ENCODE data around the gene PHKB. TPM values are rescaled to one million over a fixed set of nuclear protein-coding genes. Genes with fewer than 3 reads are reported as not detected.

PHKB gene
- total RNA-seq, 1 experiment from 2014 or later, result 35.6 TPM

DNA sequence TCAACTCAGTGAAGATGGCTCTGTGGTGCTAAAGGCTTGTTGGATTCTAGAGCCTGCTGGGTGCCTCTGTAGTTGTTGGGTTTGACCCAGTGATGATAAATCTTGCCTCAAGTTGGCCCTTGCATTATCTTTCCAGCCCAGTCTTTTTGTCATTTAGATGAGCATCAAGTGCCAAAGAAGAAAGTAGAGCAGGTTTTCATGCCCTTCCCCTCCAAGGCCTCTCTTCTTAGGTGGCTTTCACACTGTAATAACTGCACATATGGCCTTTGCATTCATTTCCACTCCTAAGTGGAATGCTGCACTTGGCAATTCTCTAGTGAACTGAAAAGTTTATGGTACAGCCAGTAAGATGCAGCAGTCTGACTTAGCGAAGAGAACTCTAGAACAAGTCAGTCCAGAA lies 165.1 kb downstream of the PHKB start:
- H3K27ac ChIP-seq, result no peak overlapping the region
- DNase-seq, result no peak

GRCh38 chr16:47627085-47627639 lies 166.0 kb downstream of the PHKB start:
- H3K4me1 ChIP-seq, result no peaks in the 10 kb centered on the region
- H3K27ac ChIP-seq, result no peak overlapping the region
- H3K27me3 ChIP-seq, result no peaks in the 10 kb centered on the region
- H3K36me3 ChIP-seq, result no peaks in the 10 kb centered on the region
- DNase-seq, result no peak
- no peak overlapping the region for H3K4me3 ChIP-seq
- no peaks in the 10 kb centered on the region for H3K9me3 ChIP-seq (replicated peaks)

More for the DNA sequence above, 165.1 kb downstream of the PHKB start:
- Histone ChIP-seq H3K9me3 (replicated peaks) (no peaks in the 10 kb centered on the region), H3K27me3 (no peaks in the 10 kb centered on the region), H3K4me3 (no peak overlapping the region), H3K4me1 (no peaks in the 10 kb centered on the region), H3K36me3 (no peaks in the 10 kb centered on the region)

- no peaks in the 10 kb centered on the region for H3K9me3 ChIP-seq (replicated peaks)
- H3K4me1 ChIP-seq, result no peaks in the 10 kb centered on the region
- H3K36me3 ChIP-seq, result no peaks in the 10 kb centered on the region
- no peak overlapping the region for H3K4me3 ChIP-seq
- DNase-seq, result no peak
- H3K27me3 ChIP-seq, result no peaks in the 10 kb centered on the region
- H3K27ac ChIP-seq, result no peak overlapping the region
These were observed 166.6 kb downstream of the PHKB start for GRCh38 chr16:47627721-47628120.

- H3K27me3 ChIP-seq, result no peaks in the 10 kb centered on the region
- H3K9me3 ChIP-seq (replicated peaks), result no peaks in the 10 kb centered on the region
- H3K27ac ChIP-seq, result no peak overlapping the region
- no peak overlapping the region for H3K4me3 ChIP-seq
- DNase-seq, result no peak
- no peaks in the 10 kb centered on the region for H3K4me1 ChIP-seq
- H3K36me3 ChIP-seq, result no peaks in the 10 kb centered on the region
These were observed 170.0 kb downstream of the PHKB start for GRCh38 chr16:47631131-47631530.

DNA sequence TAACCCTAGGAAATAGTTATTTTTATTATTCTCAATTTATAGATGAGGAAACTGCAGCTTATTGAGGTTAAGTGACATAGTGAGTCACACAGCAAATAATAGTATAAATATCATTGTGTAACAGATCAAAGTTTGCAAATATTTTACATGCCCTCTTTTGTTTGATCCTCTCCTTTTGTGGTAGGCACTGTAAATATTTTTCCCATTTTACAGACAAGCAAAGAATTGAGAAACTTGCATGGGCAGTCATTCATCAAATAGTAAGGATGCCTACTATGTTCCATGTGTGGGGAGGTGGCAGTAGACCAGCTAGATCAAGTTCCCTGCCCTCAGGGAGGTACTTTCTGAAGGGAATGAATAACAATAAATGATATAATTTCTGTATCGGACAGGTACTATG lies 173.0 kb downstream of the PHKB start:
- DNase-seq, result no peak
- Histone ChIP-seq H3K9me3 (replicated peaks) (no peaks in the 10 kb centered on the region), H3K27me3 (no peaks in the 10 kb centered on the region), H3K36me3 (no peaks in the 10 kb centered on the region), H3K27ac (no peak overlapping the region), H3K4me1 (no peaks in the 10 kb centered on the region), H3K4me3 (no peak overlapping the region)

DNA sequence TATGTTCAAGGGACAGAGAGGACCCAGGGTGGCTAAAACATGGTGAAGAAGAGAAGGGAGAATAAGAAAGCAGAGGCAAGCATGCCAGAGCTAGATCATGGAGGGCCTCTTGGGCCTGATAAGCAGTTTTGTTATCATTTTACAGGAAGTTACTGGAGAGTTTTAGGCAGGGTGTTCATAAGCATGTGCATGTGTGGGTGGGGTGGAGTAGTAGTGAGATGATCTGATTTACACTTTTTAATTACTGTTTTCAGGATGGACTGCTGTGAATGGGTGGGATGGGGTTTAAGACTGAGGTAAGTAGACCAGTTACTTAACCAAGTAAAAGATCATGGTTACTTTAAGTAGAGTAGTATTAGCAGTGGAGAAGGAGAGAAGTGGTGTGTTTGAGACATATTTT lies 173.6 kb downstream of the PHKB start:
- no peaks in the 10 kb centered on the region for H3K4me1 ChIP-seq
- H3K27me3 ChIP-seq, result no peaks in the 10 kb centered on the region
- H3K27ac ChIP-seq, result no peak overlapping the region
- H3K4me3 ChIP-seq, result no peak overlapping the region
- DNase-seq, result no peak
- H3K36me3 ChIP-seq, result no peaks in the 10 kb centered on the region
- H3K9me3 ChIP-seq (replicated peaks), result no peaks in the 10 kb centered on the region

GRCh38 chr16:47636501-47637099 lies 175.5 kb downstream of the PHKB start:
- no peak overlapping the region for H3K4me3 ChIP-seq
- H3K4me1 ChIP-seq, result no peaks in the 10 kb centered on the region
- DNase-seq, result no peak
- no peak overlapping the region for H3K27ac ChIP-seq
- no peaks in the 10 kb centered on the region for H3K9me3 ChIP-seq (replicated peaks)
- H3K27me3 ChIP-seq, result no peaks in the 10 kb centered on the region
- H3K36me3 ChIP-seq, result no peaks in the 10 kb centered on the region

DNA sequence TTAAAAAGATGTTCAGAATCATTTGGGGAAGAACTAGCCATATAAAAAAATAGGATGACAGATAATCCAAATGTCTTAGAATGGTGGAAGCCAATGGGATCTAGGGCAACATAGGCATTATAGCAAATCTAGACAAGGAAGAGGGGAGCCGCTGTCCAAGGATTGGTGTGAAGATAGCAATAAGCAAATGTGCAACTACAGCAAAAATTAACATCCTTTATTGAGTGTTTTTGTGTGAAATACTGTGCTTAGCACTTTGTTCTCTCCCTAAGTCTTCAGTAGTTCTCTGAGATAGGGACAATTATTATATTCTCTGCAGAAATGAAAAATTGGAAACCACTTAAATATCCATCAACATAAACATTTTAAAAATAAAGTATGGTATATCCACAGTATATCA lies 177.0 kb downstream of the PHKB start:
- H3K27me3 ChIP-seq, result no peaks in the 10 kb centered on the region
- H3K36me3 ChIP-seq, result no peaks in the 10 kb centered on the region
- no peak overlapping the region for H3K4me3 ChIP-seq
- H3K27ac ChIP-seq, result no peak overlapping the region
- no peaks in the 10 kb centered on the region for H3K9me3 ChIP-seq (replicated peaks)
- DNase-seq, result no peak
- no peaks in the 10 kb centered on the region for H3K4me1 ChIP-seq

DNA sequence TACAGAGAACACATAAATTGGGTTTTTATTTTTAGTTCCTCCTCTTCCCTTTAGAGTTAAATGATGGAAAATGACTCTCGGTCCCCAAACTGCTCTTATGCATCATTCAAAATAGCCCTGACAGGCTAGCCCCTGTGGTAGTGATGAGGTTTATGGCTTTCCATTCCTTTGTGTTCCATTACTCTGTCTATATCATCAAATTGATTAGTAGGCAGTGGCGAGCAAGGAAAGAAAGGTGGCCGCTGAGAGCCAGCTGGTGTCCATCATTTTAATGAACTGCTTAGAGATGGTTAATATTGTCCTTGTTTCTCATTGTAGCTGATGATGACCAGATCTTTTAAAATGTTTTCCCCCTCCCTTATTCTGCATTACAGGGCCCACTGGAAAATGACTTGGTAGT lies 179.5 kb downstream of the PHKB start:
- Histone ChIP-seq H3K27me3 (no peaks in the 10 kb centered on the region), H3K4me3 (no peak overlapping the region), H3K9me3 (replicated peaks) (no peaks in the 10 kb centered on the region), H3K4me1 (no peaks in the 10 kb centered on the region), H3K27ac (no peak overlapping the region), H3K36me3 (no peaks in the 10 kb centered on the region)
- no peak for DNase-seq

DNA sequence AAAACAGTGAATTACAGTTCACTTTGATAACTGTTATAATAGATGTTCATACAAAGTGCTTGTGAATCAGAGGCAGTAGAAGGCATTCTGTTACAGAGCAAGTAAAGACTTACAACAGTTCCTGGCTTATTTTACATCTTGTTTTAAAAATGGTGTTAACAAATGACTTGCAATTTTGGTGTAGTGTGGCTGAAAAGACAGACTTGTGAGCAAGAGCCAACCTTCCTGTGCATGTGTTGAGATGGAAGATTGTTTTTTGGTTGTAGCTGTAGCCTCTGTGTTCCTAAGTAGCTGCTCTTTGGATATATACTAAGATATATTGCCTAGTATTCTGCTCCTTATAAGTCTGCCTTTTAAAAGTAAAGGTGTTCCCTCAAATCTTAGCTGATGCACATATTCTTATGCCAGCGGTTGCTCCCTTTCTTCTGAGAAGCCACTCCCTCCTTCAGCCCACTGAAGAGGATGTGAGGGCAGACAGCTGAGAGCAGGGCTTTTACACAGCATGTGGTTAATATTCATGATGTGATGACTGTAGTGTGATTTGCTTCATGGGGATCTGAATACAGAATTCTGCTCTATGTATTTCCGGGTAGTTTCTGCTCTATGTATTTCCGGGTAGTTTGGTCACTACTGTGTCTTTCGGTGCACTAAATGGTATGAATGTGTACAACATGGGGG lies 182.3 kb downstream of the PHKB start:
- H3K4me1 ChIP-seq, result no peaks in the 10 kb centered on the region
- no peak overlapping the region for H3K27ac ChIP-seq
- H3K4me3 ChIP-seq, result no peak overlapping the region
- DNase-seq, result no peak
- H3K27me3 ChIP-seq, result no peaks in the 10 kb centered on the region
- H3K36me3 ChIP-seq, result no peaks in the 10 kb centered on the region
- H3K9me3 ChIP-seq (replicated peaks), result no peaks in the 10 kb centered on the region

DNA sequence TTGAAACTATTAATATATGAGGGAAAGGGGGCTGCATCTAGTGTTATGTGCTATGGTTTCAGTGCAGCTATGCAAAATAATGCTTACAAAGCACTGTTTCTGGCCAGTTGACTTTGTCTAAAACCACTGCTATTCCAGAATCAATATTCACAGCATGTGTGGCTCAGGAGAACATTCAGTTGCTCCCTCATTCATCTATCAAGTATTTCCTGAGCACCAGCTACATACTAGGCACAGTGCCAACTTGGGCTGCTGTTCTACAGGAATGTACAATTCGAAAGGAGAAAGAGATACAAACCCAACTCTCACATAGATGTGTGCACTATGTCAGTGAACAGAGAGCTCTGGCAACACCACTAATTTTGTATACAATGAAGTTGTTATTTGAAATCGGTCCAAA lies 183.0 kb downstream of the PHKB start:
- no peaks in the 10 kb centered on the region; the same call in 1 of the 2 replicates for H3K36me3 ChIP-seq
- no peaks in the 10 kb centered on the region for H3K27me3 ChIP-seq
- DNase-seq, result peak in 1 of 2 experiments; percentile 11
- no peak overlapping the region for H3K4me3 ChIP-seq
- no peaks in the 10 kb centered on the region for H3K9me3 ChIP-seq (replicated peaks)
- H3K27ac ChIP-seq, result no peak overlapping the region
- H3K4me1 ChIP-seq, result no peaks in the 10 kb centered on the region

DNA sequence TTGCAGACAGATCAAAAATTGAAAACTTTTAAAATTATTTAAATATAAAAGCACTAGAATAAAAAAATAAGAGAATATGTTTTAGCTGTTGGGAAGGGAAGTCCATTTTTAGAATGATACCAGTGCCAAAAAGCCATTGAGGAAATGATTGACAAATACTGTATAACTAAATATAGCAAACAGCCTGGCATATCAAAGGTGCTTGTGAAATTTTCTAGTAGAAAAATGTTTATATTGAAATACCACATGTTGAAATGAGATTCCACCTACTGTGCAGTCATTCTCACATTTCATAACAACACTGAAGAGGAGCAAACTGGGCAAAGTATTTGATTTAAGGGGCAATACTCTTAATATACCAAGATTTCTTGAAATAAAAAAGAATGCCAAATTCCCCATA lies 183.5 kb downstream of the PHKB start:
- no peak overlapping the region for H3K4me3 ChIP-seq
- H3K4me1 ChIP-seq, result no peaks in the 10 kb centered on the region
- DNase-seq, result no peak
- no peaks in the 10 kb centered on the region for H3K27me3 ChIP-seq
- H3K27ac ChIP-seq, result no peak overlapping the region
- H3K36me3 ChIP-seq, result no peaks in the 10 kb centered on the region; the same call in 1 of the 2 replicates
- H3K9me3 ChIP-seq (replicated peaks), result no peaks in the 10 kb centered on the region

DNA sequence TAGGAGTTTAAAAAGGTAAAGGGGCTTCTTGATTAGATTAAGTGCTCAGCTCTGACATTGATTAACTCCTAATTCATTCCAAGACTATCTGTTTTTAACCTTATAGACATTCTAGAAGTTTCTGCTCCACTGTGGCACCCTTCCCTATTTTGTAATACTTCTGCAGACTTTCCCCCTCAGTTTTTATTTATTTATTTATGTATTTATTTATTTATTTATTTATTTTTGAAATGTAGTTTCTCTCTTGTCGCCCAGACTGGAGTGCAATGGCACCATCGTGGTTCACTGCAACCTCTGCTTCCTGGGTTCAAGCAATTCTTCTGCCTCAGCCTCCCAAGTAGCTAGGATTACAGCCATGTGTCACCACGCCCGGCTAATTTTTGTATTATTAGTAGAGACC lies 185.8 kb downstream of the PHKB start:
- H3K9me3 ChIP-seq (replicated peaks), result no peaks in the 10 kb centered on the region
- no peaks in the 10 kb centered on the region; the same call in 1 of the 2 replicates for H3K36me3 ChIP-seq
- no peaks in the 10 kb centered on the region for H3K4me1 ChIP-seq
- H3K27ac ChIP-seq, result no peak overlapping the region
- no peak overlapping the region for H3K4me3 ChIP-seq
- no peak for DNase-seq
- no peaks in the 10 kb centered on the region for H3K27me3 ChIP-seq

DNA sequence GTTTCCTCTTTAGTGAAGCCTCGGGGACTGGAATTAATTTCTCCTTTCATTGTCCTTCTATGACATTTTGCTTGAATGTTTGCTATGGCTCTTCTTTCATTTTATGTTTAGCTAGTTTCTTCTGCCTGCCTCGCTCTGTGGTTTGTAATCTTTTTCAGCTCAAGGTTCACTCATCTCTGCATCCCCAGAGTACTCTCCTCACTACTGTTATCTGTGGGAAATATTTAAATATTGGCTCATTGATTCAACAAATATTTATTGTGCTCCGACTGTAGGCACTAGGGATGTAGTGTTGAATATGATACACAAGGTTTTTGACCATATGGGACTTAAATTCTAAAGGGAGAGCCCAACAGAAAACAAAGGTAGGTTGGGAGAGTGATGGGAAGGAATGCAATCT lies 195.9 kb downstream of the PHKB start:
- H3K4me1 ChIP-seq, result no peaks in the 10 kb centered on the region
- no peaks in the 10 kb centered on the region for H3K27me3 ChIP-seq
- H3K36me3 ChIP-seq, result no peaks in the 10 kb centered on the region
- DNase-seq, result no peak
- H3K9me3 ChIP-seq (replicated peaks), result no peaks in the 10 kb centered on the region
- no peak overlapping the region for H3K27ac ChIP-seq
- no peak overlapping the region for H3K4me3 ChIP-seq

DNA sequence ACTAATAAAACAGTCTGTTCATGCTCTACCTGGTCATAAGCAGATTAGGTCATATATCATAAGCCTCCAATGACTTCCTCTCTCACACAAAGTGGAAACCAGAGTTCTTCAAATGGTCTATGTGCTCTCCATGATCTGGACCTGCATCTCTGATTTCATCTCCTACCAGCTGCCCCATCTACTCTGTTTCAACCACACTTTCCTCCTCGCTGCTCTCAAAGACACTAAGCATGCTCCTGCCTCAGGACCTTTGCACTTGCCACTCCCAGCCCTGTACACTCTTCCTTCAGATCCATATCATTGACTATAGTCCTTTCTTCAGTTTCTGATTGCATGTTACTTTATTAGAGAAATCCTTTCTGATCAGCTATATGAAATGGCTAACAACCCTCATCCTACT lies 196.8 kb downstream of the PHKB start:
- Histone ChIP-seq H3K36me3 (no peaks in the 10 kb centered on the region), H3K27ac (no peak overlapping the region), H3K27me3 (no peaks in the 10 kb centered on the region), H3K4me3 (no peak overlapping the region), H3K4me1 (no peaks in the 10 kb centered on the region), H3K9me3 (replicated peaks) (no peaks in the 10 kb centered on the region)
- no peak for DNase-seq

DNA sequence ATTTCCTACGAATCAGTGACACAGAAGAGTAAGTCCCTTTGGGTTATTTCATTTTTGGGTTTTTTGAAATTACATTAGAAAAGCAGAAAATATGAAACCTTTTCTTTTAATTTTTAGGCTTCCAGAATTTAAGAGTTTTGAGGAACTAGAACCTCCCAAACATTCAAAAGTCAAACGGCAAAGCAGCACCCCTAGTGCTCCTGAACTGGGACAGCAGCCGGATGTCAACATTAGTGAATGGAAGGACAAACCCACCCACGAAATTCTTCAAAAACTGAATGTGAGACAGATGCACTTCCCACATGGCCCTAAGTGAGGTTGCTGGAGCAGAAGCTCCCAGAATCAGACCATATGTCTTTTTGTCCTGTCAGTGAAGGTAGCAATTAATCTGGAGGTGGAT lies 199.4 kb downstream of the PHKB start:
- no peak for DNase-seq
- Histone ChIP-seq H3K27ac (no peak overlapping the region), H3K36me3 (no peaks in the 10 kb centered on the region), H3K4me1 (no peaks in the 10 kb centered on the region), H3K9me3 (replicated peaks) (no peaks in the 10 kb centered on the region), H3K27me3 (no peaks in the 10 kb centered on the region), H3K4me3 (no peak overlapping the region)

Data from SJCRH30 (cell line).